Activated CD4-positive, alpha-beta T cell treated with anti-CD3 and anti-CD28 coated beads for 1 hour (primary cell): ENCODE measurements around the gene PANK4.
"Not testable (repeated sequence)": the region's sequence is repeated elsewhere in the genome, so short reads cannot be mapped to it uniquely, and the experiment has no call there.

Experiments
- DNase-seq: peaks from one replicate; pipeline ENCODE4 v3.0.0-alpha.2; 2020

The PANK4 gene

DNA sequence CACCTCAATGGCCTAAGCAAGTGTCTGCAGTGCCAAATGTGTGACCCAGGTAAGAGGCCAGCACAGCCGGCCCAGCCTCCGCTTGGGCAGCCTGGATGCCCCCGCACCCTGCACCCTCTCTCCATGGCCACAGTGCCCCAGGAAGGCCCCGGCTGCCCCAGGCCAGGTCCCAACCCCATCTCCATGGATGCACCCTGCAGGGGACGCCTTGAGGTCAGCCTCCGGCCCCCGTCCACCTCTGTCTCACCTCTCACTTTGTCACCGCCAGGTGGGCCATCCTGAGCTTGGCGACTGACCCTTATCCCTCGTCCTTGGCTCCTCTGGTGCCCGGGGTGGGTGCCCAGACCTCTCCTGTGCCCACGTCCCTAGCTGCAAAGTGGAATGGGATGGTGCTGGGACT is 32.0 kb upstream of the PANK4 start:
- DNase-seq: no peak

- no peak for DNase-seq
These were observed 31.3 kb upstream of the PANK4 start for GRCh38 chr1:2557482-2558400.

GRCh38 chr1:2556678-2557481 is 30.5 kb upstream of the PANK4 start:
- DNase-seq: no peak

GRCh38 chr1:2556277-2556677 is 29.9 kb upstream of the PANK4 start, which contains the start of gene TNFRSF14:
TNFRSF14 (plus strand) TSS chr1:2556371; CDS start chr1:2556665, 294 bp downstream.
- peak; percentile 57 for DNase-seq

DNA sequence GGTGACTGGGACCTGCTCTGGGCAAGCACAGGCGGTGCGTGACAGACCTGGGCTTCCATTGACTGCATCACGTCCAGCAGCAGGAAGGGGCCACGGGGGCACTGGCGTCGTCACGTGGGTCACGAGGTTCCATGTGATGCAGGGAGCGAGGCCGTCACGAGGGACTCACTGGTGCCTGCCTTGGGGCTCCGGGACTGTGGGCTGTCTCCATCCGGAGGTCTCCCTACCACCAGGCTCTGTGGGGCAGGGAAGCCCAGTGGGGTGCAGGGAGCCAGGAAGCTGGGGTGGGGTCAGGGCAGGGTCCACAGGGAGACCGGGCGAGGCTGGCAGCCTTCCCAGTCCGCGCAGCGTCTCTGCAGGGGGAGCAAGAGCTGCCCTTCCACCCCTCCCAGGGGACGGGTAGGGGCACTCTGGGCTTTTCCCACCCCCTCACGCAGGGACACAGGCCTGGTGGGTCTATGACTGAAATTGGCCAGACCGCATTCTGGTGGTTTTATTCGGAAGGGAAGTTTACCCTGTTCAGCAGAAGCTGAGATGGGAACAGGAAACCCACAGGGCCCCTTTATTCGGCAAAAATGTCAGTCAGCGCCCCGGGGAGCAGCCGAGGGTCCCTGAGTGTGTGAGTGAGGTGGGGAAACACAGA is 29.4 kb upstream of the PANK4 start:
- DNase-seq: peak; percentile 47

GRCh38 chr1:2554621-2555387 is 28.4 kb upstream of the PANK4 start:
- DNase-seq: peak; percentile 38

DNA sequence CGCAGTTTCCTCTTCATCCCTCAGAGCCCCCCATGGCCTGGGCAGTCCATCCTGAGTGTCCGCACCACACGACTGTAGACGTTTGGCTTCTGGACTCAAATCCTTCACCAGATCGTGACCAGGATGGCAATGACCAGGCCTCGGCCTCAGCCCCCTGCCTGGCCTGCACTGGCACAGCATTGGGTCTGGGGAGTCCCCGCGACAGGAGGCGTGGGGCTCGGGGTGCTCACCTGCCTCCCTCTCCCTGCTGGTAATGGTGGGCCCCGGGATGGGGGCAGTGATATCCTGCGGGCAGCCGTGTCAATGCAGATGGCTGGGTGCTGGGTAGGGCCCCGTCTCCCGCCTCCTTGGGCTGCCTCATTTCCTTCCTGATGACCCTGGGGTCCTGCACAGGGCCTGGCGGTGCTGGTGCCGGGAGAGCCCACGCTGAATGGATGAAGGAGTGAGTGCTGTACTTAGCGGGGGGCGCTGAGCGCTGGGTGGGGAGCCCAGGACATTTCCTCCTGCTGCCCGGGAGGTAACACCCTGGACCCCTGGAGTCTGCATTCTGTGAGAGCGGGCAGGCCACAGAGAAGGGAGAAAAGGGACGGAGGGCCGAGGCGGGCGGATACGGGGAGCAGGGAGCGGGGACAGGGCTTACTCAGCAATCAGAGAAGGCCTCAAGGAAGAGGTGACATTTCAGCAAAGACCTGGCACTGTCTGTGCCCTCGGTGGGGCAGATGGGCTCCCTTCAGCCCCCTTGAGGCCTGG is 27.6 kb upstream of the PANK4 start:
- no peak for DNase-seq

- not testable (repeated sequence) for DNase-seq
These were observed 26.7 kb upstream of the PANK4 start for GRCh38 chr1:2553076-2553475.

GRCh38 chr1:2552189-2552588 is 25.8 kb upstream of the PANK4 start:
- DNase-seq: no peak

DNA sequence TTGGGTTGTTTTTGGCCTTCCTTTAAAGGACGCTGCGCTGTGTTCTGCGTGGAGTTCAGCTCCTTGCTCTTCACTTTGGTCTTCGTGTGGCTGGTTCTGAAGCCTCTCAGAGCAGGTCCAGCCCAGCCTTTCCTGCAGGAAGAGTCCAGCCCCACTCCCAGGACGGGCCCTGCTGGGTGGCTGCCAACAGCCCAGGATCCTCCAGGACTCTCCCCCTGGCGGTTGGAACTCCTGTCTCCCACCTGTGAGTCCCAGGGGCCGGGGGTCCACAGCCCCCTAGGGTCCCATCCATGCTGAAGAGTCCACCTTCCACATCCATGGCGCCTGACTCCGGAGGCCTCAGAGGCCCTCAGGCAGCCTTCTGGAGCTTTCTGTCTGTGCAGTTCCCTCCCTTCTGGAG is 25.1 kb upstream of the PANK4 start:
- DNase-seq: not testable (repeated sequence)

- DNase-seq: not testable (repeated sequence)
These were observed 24.0 kb upstream of the PANK4 start for GRCh38 chr1:2550309-2550861.

- not testable (repeated sequence) for DNase-seq
These were observed 23.1 kb upstream of the PANK4 start for GRCh38 chr1:2549367-2550029.

DNA sequence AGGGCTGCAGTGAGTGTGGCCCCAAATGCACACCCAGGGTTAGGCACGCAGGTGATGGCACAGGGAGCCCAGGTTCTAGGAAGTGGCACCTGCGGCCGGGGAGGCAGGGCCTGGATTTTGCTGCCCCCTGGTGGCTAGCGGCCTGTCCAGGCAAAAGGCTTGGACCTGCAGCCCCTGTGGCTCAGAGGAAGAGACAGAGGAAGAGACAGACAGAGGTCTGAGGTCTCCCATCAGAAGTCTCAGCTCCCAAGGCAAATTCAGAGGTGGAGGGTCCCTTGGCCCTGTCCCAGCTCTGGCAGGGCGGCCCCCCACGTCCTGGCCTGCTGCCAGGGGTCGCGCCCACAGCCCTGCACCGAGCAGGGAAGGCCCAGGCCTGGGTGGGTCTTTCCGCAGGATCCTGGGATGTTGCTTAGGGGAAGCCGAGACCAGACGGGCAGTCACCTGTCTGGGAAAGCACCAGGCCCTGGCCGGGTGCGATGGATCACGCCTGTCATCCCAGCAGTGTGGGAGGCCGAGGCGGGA is 21.7 kb upstream of the PANK4 start:
- peak; percentile 70 for DNase-seq

- DNase-seq: no peak
These were observed 21.0 kb upstream of the PANK4 start for GRCh38 chr1:2547210-2548067.

DNA sequence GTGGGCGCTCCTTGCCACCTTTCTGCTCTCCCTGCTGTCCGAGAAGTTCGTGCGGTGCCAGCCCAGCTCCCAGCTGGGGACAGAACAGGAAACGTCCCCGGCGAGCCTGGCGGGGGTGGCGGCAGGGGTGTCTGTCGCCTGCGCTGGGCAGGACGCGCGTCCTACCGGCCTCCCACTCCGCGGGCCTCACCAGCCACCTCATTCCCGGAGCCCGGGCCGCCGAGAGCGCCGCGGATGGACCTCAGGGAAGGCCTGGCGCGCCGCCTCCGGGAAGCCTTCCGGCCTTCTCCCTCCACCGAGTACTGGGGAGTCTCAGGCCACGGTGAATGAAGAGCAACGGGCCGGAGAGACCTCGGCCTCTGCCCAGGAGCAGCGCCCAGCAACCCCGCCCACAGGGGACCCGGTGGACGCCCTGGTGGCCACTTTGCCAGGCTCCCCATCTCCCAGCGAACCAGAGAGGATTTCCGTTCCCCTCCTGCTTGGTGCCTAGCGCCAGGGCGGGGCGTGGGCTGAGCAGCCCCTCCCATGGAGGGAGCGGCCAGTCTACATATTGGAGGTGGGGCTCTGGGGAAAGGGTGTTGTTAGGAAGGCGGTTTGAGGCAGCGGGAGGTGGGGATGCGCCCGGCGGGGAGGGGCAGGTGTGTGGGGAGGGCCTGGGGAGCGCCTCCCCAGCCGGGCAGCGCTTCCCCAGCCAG is 20.3 kb upstream of the PANK4 start:
- DNase-seq: peak; percentile 69

GRCh38 chr1:2545754-2546514 is 19.5 kb upstream of the PANK4 start:
- peak; percentile 85 for DNase-seq

- DNase-seq: no peak
These were observed 18.7 kb upstream of the PANK4 start for GRCh38 chr1:2544875-2545640.
